GM23248 (cell line): Measurements from ENCODE around the gene PRR19.

Source experiments
- EZH2 ChIP-seq: fragments of 200-600 bp; sonication (generic); IDR thresholded peaks from 2 replicates; pipeline ENCODE4 v1.6.1; 2018; ENCODE audit warnings: antibody characterized with exemption, mild to moderate bottlenecking; ENCODE audit not compliant: insufficient read depth, poor library complexity, severe bottlenecking
- EZH2phosphoT487 ChIP-seq: fragments of 200-600 bp; sonication (generic); IDR thresholded peaks from 2 replicates; pipeline ENCODE4 v1.6.1; 2018; ENCODE audit warnings: antibody characterized with exemption, moderate library complexity, mild to moderate bottlenecking, low read depth; ENCODE audit not compliant: insufficient read depth

DNA sequence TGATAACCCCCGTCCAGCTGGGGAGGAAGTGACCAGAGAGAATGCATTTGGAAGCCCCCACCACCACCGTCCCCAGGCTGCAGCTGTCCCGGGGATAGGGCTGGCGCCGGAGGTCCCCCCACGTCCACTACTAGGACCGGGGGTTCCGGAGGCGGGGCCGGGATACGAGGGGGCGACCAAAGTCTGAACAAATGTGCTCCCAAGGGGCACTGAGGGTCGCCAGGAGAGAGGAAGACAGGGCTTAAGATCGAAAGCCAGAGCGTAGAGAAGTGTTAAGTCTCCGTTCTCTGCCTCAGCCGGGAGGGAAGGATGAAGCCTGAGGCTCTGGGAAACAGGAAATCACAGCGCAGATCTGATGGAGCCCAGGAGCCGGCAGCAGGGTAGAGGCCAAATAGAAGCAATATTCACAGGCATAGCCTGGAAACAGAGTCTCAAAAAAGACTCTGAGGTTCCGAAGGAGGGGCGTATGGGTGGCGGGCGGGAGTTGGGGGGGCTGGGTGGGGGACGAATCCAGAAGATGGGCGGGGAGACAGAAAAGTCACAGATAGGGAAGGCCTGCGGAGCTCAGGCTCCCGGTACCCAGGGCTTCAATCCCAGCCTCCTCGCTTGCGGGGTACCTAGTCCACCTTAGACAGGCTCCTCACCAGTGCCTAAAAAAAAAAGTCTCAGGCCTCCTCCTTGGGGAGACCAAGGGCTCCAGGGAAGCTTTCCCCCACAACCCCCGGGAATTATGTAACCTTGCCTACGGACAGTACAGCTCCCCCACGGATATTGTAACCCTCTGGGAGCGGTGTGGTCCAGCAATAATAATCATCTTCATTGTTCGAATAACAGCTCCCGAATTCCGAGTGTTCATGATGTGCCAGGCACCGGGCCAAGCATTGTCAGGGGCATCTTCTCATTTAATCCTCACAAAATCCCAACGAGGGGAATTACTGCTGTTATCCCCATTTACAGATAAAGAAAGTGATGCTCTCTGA lies 45.9 kb upstream of the PRR19 start:
- TF ChIP-seq EZH2phosphoT487 = no peak
- no peak for TF ChIP-seq EZH2
